Measurements from ENCODE around the gene TNFAIP2. TPM values are rescaled to one million over a fixed set of nuclear protein-coding genes. Genes with fewer than 3 reads are reported as not detected.

Gene TNFAIP2
- total RNA-seq, 1 donor from 2014 or later = 18.2 TPM

Other genes with a start within 250 kb of the TNFAIP2 start
- not detected for gene AMN, start 200.8 kb upstream of the TNFAIP2 start, total RNA-seq
- 76.4 TPM for gene CDC42BPB, start 65.9 kb upstream of the TNFAIP2 start, total RNA-seq
- not detected for gene LBHD2, start 39.3 kb upstream of the TNFAIP2 start, total RNA-seq
- 1.1 TPM for gene EXOC3L4, start 28.7 kb upstream of the TNFAIP2 start, total RNA-seq
- gene EIF5, start 210.8 kb downstream of the TNFAIP2 start, total RNA-seq = 122 TPM

Measured in occipital lobe (tissue), 1 donor.